HG02623 (cell line): Measurements from ENCODE around the gene TEKT5.
"Not testable (repeated sequence)": the region's sequence is repeated elsewhere in the genome, so short reads cannot be mapped to it uniquely, and the experiment has no call there.

ENCODE experiments used
- ATAC-seq: cut with Tn5 transposase; IDR thresholded peaks from one replicate; pipeline ENCODE4 v1.9.1; 2021; ENCODE audit warnings: moderate library complexity; ENCODE audit not compliant: unreplicated experiment

The TEKT5 gene

GRCh38 chr16:10661737-10662136 is 33.0 kb downstream of the TEKT5 start:
- no peak for ATAC-seq

GRCh38 chr16:10660950-10661635 is 33.6 kb downstream of the TEKT5 start:
- no peak for ATAC-seq

GRCh38 chr16:10658943-10659342 is 35.8 kb downstream of the TEKT5 start:
- no peak for ATAC-seq

- no peak for ATAC-seq
Observed at GRCh38 chr16:10657925-10658324, 36.8 kb downstream of the TEKT5 start.

GRCh38 chr16:10656618-10657017 is 38.1 kb downstream of the TEKT5 start:
- ATAC-seq, result no peak

GRCh38 chr16:10655415-10655977 is 39.2 kb downstream of the TEKT5 start:
- no peak for ATAC-seq

GRCh38 chr16:10654592-10655414 is 39.9 kb downstream of the TEKT5 start:
- no peak for ATAC-seq

- no peak for ATAC-seq
Observed at GRCh38 chr16:10652730-10653590, 41.8 kb downstream of the TEKT5 start.

- ATAC-seq, result not testable (repeated sequence)
Observed at GRCh38 chr16:10649098-10649497, 45.6 kb downstream of the TEKT5 start.

GRCh38 chr16:10647721-10648296 is 46.9 kb downstream of the TEKT5 start:
- no peak for ATAC-seq

- no peak for ATAC-seq
Observed at GRCh38 chr16:10647264-10647720, 47.4 kb downstream of the TEKT5 start.

- ATAC-seq, result no peak
Observed at GRCh38 chr16:10646581-10647263, 48.0 kb downstream of the TEKT5 start.

- ATAC-seq, result no peak
Observed at GRCh38 chr16:10646228-10646580, 48.5 kb downstream of the TEKT5 start.

GRCh38 chr16:10644092-10644491 is 50.6 kb downstream of the TEKT5 start:
- ATAC-seq, result no peak

GRCh38 chr16:10642964-10643363 is 51.8 kb downstream of the TEKT5 start:
- ATAC-seq, result no peak

- no peak for ATAC-seq
Observed at GRCh38 chr16:10641953-10642949, 52.5 kb downstream of the TEKT5 start.

GRCh38 chr16:10641555-10641952 is 53.2 kb downstream of the TEKT5 start:
- ATAC-seq, result no peak

- ATAC-seq, result no peak
Observed at GRCh38 chr16:10640934-10641333, 53.8 kb downstream of the TEKT5 start.

- no peak for ATAC-seq
Observed at GRCh38 chr16:10638101-10638500, 56.6 kb downstream of the TEKT5 start.
